HEK293T (cell line): ENCODE data around the gene AP3S2.

Experiments
- NFRKB ChIP-seq: fragments of 450-650 bp; IDR thresholded peaks from 2 replicates; pipeline ENCODE4 v1.6.1; 2016; ENCODE audit warnings: mild to moderate bottlenecking, moderate library complexity
- PKNOX1 ChIP-seq: fragments of 450-650 bp; IDR thresholded peaks from 2 replicates; pipeline ENCODE4 v1.6.1; 2016
- SUZ12 ChIP-seq: fragments of 450-650 bp; IDR thresholded peaks from 2 replicates; pipeline ENCODE4 v1.6.1; 2016; ENCODE audit warnings: mild to moderate bottlenecking

GRCh38 chr15:89794627-89795241, 99.1 kb downstream of the AP3S2 start:
- no peak for TF ChIP-seq SUZ12
- no peak for TF ChIP-seq PKNOX1
- no peak for TF ChIP-seq NFRKB
